ENCODE measurements around the gene RAP2A. TPM values are rescaled to one million over a fixed set of nuclear protein-coding genes. Genes with fewer than 3 reads are reported as not detected.

Gene RAP2A
- total and polyA plus RNA-seq, 2 donors (not counting 1 experiment from before 2014, with no cell fraction given): 31.4 to 35.0 TPM

GRCh38 chr13:97492684-97493371 is 58.9 kb downstream of the RAP2A start:
- H3K9ac ChIP-seq (ENCODE audit: insufficient read depth, low read length): no peak overlapping the region
- H3K4me2 ChIP-seq (ENCODE audit: extremely low read depth, insufficient read depth, low read length): no peak overlapping the region
- no peaks in the 10 kb centered on the region for H3K9me3 ChIP-seq (ENCODE audit: control insufficient read depth, insufficient read depth, low read depth, low read length)
- no peaks in the 10 kb centered on the region for H3K79me2 ChIP-seq (ENCODE audit: control insufficient read depth, insufficient read depth, low read length)
- no peak overlapping the region for H3K4me3 ChIP-seq (replicated peaks in 1 of 4; ENCODE audit: control extremely low read depth in 1 of 4, insufficient read depth in 1 of 4, low read depth in 3 of 4, low read length in 4 of 4)
- H4K20me1 ChIP-seq (ENCODE audit: control insufficient read depth, extremely low read depth, insufficient read depth, low read length): no peaks in the 10 kb centered on the region
- no peak overlapping the region for H2AFZ ChIP-seq (ENCODE audit: low read length)
- H3K4me1 ChIP-seq (ENCODE audit: control insufficient read depth, extremely low read depth, insufficient read depth, low read length): no peaks in the 10 kb centered on the region
- no peak overlapping the region for H3K27ac ChIP-seq (ENCODE audit: insufficient read depth, low read length)
- no peaks in the 10 kb centered on the region for H3K27me3 ChIP-seq (ENCODE audit: control insufficient read depth, insufficient read depth, low read length)
- TF ChIP-seq CTCF (conservative IDR thresholded peaks at IDR 0.05 in 1 of 2, IDR thresholded peaks at IDR 0.05 in 1 of 2; ENCODE audit: low read depth in 1 of 2, low read length in 2 of 2) (no peak), EZH2 (IDR thresholded peaks at IDR 0.05; ENCODE audit: low read length, missing control alignments) (no peak)
- no peak for DNase-seq (ENCODE audit: low read depth in 2 of 2)
- no peaks in the 10 kb centered on the region for H3K36me3 ChIP-seq (ENCODE audit: control insufficient read depth, insufficient read depth, low read length)

GRCh38 chr13:97493456-97493855 is 59.5 kb downstream of the RAP2A start:
- TF ChIP-seq CTCF (conservative IDR thresholded peaks at IDR 0.05 in 1 of 2, IDR thresholded peaks at IDR 0.05 in 1 of 2; ENCODE audit: low read depth in 1 of 2, low read length in 2 of 2) (no peak), EZH2 (IDR thresholded peaks at IDR 0.05; ENCODE audit: low read length, missing control alignments) (no peak)
- H3K27me3 ChIP-seq (ENCODE audit: control insufficient read depth, insufficient read depth, low read length): no peaks in the 10 kb centered on the region
- no peak overlapping the region for H3K4me2 ChIP-seq (ENCODE audit: extremely low read depth, insufficient read depth, low read length)
- H3K9ac ChIP-seq (ENCODE audit: insufficient read depth, low read length): no peak overlapping the region
- H4K20me1 ChIP-seq (ENCODE audit: control insufficient read depth, extremely low read depth, insufficient read depth, low read length): no peaks in the 10 kb centered on the region
- no peak overlapping the region for H3K27ac ChIP-seq (ENCODE audit: insufficient read depth, low read length)
- no peak overlapping the region for H3K4me3 ChIP-seq (replicated peaks in 1 of 4; ENCODE audit: control extremely low read depth in 1 of 4, insufficient read depth in 1 of 4, low read depth in 3 of 4, low read length in 4 of 4)
- no peaks in the 10 kb centered on the region for H3K36me3 ChIP-seq (ENCODE audit: control insufficient read depth, insufficient read depth, low read length)
- DNase-seq (ENCODE audit: low read depth in 2 of 2): peak in 1 of 2 donors; percentile 69
- H3K9me3 ChIP-seq (ENCODE audit: control insufficient read depth, insufficient read depth, low read depth, low read length): no peaks in the 10 kb centered on the region
- no peaks in the 10 kb centered on the region for H3K79me2 ChIP-seq (ENCODE audit: control insufficient read depth, insufficient read depth, low read length)
- no peaks in the 10 kb centered on the region for H3K4me1 ChIP-seq (ENCODE audit: control insufficient read depth, extremely low read depth, insufficient read depth, low read length)
- H2AFZ ChIP-seq (ENCODE audit: low read length): no peak overlapping the region

GRCh38 chr13:97495678-97496077 is 61.7 kb downstream of the RAP2A start:
- Histone ChIP-seq H3K36me3 (ENCODE audit: control insufficient read depth, insufficient read depth, low read length) (no peaks in the 10 kb centered on the region), H3K4me3 (replicated peaks in 1 of 4; ENCODE audit: control extremely low read depth in 1 of 4, insufficient read depth in 1 of 4, low read depth in 3 of 4, low read length in 4 of 4) (no peak overlapping the region), H3K9ac (ENCODE audit: insufficient read depth, low read length) (no peak overlapping the region), H3K79me2 (ENCODE audit: control insufficient read depth, insufficient read depth, low read length) (no peaks in the 10 kb centered on the region), H4K20me1 (ENCODE audit: control insufficient read depth, extremely low read depth, insufficient read depth, low read length) (no peaks in the 10 kb centered on the region), H3K9me3 (ENCODE audit: control insufficient read depth, insufficient read depth, low read depth, low read length) (no peaks in the 10 kb centered on the region), H3K4me1 (ENCODE audit: control insufficient read depth, extremely low read depth, insufficient read depth, low read length) (no peaks in the 10 kb centered on the region), H3K27ac (ENCODE audit: insufficient read depth, low read length) (no peak overlapping the region), H3K27me3 (ENCODE audit: control insufficient read depth, insufficient read depth, low read length) (no peaks in the 10 kb centered on the region), H3K4me2 (ENCODE audit: extremely low read depth, insufficient read depth, low read length) (no peak overlapping the region), H2AFZ (ENCODE audit: low read length) (no peak overlapping the region)
- DNase-seq (ENCODE audit: low read depth in 2 of 2): no peak
- no peak for TF ChIP-seq EZH2 (IDR thresholded peaks at IDR 0.05; ENCODE audit: low read length, missing control alignments)
- no peak for TF ChIP-seq CTCF (conservative IDR thresholded peaks at IDR 0.05 in 1 of 2, IDR thresholded peaks at IDR 0.05 in 1 of 2; ENCODE audit: low read depth in 1 of 2, low read length in 2 of 2)
